Subcutaneous abdominal adipose tissue (tissue), 5 donors: Measurements from ENCODE around the gene NFASC.

ENCODE experiments used
- H3K27ac ChIP-seq: one replicate; pipeline ENCODE4 v1.7.0; 2013; ENCODE audit warnings: low read depth, mild to moderate bottlenecking, inconsistent platforms, low read length, moderate library complexity
- H3K27me3 ChIP-seq, 5 donors: one replicate each; pipeline ENCODE4 v1.7.0; 2013; ENCODE audit warnings: low read length in 5 of 5, inconsistent platforms in 1 of 5; ENCODE audit not compliant: control insufficient read depth in 5 of 5, insufficient read depth in 4 of 5
- H3K36me3 ChIP-seq, 5 donors: one replicate each; pipeline ENCODE4 v1.7.0; 2013; ENCODE audit warnings: low read length in 5 of 5; ENCODE audit not compliant: control insufficient read depth in 5 of 5, insufficient read depth in 5 of 5
- H3K4me1 ChIP-seq, 5 donors: one replicate each; pipeline ENCODE4 v1.7.0; 2013; ENCODE audit warnings: low read length in 5 of 5, mild to moderate bottlenecking in 3 of 5, moderate library complexity in 1 of 5; ENCODE audit not compliant: control insufficient read depth in 5 of 5, insufficient read depth in 5 of 5
- H3K4me3 ChIP-seq, 5 donors: one replicate each; pipeline ENCODE4 v1.7.0; 2013; ENCODE audit warnings: low read length in 5 of 5, low read depth in 1 of 5
- H3K9ac ChIP-seq, 5 donors: one replicate each; pipeline ENCODE4 v1.7.0; 2013; ENCODE audit warnings: low read length in 5 of 5, mild to moderate bottlenecking in 4 of 5, moderate library complexity in 3 of 5
- H3K9me3 ChIP-seq, 5 donors: one replicate each; pipeline ENCODE4 v1.7.0; 2013; ENCODE audit warnings: low read length in 5 of 5; ENCODE audit not compliant: control insufficient read depth in 5 of 5
- donor health status: healthy.
- donor health status: healthy.
- donor health status: healthy.
- donor health status: healthy.
- donor health status: healthy.

NFASC gene

DNA sequence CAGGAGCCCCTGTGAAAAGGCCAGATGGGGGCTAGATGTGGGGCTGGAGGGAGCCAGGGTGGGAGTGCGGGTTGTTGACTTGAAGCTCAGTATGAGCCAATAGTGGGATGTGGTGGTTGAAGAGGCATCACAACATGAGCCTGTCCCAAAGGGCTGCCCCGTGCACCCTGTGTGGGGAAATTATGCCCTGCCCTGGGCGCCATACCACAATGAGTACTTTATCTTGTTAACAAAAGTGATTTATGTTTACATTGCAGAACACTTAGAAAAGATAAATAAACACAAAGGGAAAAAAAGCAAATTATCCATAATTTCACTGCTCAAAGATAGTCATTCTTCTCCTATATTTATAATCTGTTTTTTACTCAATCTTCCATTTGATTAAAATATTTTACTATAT, 1.6 kb upstream of the NFASC start:
- H3K9ac ChIP-seq, result no peak overlapping the region
- no peak overlapping the region for H3K4me3 ChIP-seq
- H3K4me1 ChIP-seq, result peaks cover 0 to 11% (median 0%) of the 10 kb centered on the region in 5 donors
- no peak overlapping the region for H3K27ac ChIP-seq
- H3K9me3 ChIP-seq, result no peaks in the 10 kb centered on the region
- peaks cover 0 to 5% (median 2%) of the 10 kb centered on the region in 5 donors for H3K27me3 ChIP-seq
- H3K36me3 ChIP-seq, result no peaks in the 10 kb centered on the region

DNA sequence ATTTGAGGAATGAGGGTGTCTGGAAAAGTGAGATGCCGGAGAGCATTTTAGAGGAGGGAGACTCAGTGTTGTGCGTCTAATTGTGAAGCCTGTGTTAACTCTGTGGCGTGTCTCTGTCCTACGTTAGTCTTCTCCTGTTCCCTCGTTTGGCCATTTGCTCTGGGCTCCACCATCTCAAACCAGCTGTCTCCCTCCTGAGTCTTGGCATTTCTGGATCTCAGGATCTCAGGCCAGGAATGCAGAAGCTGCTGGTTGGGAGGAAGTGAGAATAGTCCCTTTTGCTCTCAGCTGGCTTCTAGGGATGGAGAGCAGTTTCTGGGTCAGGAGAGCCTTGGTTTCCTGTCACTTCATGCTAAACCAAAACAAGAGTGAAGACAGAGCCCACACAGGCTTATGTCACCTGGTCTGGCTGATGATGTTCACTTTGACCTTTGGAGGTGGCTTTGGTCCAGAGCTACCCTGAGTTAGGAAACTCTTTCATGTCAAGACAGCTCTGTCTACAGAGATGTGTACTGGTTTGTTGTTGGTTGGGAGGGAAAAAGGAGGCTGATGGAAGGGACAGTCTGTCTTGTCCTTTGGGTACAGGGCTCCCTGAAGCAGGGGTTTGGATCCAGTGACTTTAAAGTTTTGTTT, 859 bp downstream of the NFASC start:
- no peak overlapping the region for H3K9ac ChIP-seq

DNA sequence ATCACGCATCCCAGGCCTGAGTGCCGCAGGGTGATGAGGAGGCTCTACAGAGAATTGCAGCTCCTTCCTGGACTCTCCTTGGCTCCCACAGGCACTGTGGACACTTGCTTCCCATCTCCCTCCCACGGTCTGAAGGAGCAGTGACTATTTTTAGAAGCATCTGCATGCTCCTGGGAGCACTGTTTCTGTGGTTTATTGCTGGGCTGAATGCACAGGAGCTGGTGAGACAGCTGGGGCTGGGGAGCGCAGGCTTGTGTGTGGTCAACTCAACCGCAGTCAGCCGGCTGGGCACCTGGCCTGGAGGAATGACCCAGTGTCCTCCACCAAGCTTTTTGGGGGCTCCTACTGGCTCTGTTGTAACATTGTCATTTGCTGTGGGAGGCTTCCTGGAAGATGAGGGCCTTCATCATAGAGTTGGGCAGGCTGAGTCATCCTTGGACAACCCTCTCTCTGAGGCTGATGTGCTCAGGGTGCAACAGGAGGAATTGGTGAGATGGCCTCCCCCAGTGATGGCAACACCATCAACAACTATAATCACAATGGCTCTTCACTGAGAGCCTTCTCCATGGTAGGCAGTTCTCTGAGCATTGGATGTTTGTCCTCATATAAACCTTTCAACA, 1.7 kb downstream of the NFASC start:
- Histone ChIP-seq H3K36me3 (no peaks in the 10 kb centered on the region), H3K9me3 (no peaks in the 10 kb centered on the region), H3K4me1 (peaks cover 0 to 11% (median 0%) of the 10 kb centered on the region in 5 donors), H3K9ac (no peak overlapping the region), H3K27ac (no peak overlapping the region), H3K27me3 (peaks cover 0 to 5% (median 2%) of the 10 kb centered on the region in 5 donors), H3K4me3 (no peak overlapping the region)

More for the DNA sequence above, 859 bp downstream of the NFASC start:
- Histone ChIP-seq H3K27ac (no peak overlapping the region), H3K9me3 (no peaks in the 10 kb centered on the region), H3K27me3 (peaks cover 0 to 5% (median 2%) of the 10 kb centered on the region in 5 donors), H3K4me3 (no peak overlapping the region), H3K36me3 (no peaks in the 10 kb centered on the region), H3K4me1 (peaks cover 0 to 11% (median 0%) of the 10 kb centered on the region in 5 donors)

DNA sequence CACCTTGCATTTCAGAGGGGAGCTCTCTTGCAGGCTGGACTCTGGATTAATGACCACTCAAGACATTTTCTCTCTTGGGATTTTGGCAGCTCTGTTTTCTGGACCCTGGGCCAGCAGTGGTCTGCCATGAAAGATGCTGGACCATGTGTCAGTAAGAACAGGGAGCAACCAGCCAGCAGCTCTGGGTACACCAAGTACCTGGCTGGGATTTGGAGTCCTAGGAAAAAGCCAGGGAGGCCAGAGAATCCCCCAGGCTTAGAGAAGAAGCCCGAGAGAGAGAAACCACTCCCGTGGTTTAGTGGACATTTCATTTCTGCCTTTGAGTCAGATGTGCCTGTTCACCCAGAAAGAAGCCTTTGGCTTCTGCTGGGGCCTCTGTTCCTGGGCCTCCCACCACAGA, 2.5 kb downstream of the NFASC start:
- H3K36me3 ChIP-seq, result no peaks in the 10 kb centered on the region
- H3K4me3 ChIP-seq, result no peak overlapping the region
- peaks cover 0 to 7% (median 0%) of the 10 kb centered on the region in 5 donors for H3K4me1 ChIP-seq
- no peaks in the 10 kb centered on the region for H3K9me3 ChIP-seq
- H3K27me3 ChIP-seq, result peaks cover 0 to 4% (median 2%) of the 10 kb centered on the region in 5 donors
- H3K27ac ChIP-seq, result no peak overlapping the region
- no peak overlapping the region for H3K9ac ChIP-seq

DNA sequence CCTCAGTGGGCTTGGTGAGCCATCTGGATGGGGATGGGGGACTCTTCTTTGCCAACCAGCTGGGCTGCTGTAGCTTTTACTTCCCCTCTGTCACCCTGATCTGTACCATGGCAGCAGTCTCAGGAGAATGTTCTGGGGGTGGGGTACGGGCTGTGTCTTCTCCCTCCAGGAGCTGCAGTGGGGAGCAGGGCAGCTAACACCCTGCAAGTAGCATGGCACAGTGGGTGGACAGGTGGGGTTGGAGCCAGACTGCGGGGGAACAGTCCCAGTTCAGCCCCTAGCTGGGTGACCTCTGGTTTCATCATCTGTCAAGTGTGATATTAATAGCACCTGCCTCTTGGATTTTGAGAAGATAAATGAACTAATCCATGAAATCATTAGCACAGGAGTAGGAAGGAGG, 3.1 kb downstream of the NFASC start:
- Histone ChIP-seq H3K36me3 (no peaks in the 10 kb centered on the region), H3K27me3 (peaks cover 0 to 4% (median 2%) of the 10 kb centered on the region in 5 donors), H3K27ac (no peak overlapping the region), H3K4me3 (no peak overlapping the region), H3K9me3 (no peaks in the 10 kb centered on the region), H3K9ac (no peak overlapping the region), H3K4me1 (peaks cover 0 to 4% (median 3%) of the 10 kb centered on the region in 5 donors)

DNA sequence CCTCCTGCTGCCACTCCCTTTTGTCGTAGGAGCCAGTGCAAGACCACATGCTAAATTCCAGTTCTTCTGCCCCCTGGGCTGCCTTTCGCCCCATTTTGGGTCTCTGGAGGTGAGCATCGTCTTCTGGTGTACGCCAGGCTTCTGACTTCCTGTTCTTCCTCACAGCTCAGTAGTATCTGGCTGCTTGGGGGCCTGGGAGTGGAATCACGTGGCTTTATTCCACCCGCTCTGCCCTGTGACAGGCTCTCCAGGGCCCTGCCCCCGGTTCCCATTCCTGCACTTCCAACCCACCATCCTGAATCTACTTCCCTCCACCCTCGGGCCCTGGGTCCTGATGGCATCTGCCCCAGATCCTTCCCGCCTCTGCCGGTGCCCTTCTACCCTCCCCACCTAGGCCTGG, 3.6 kb downstream of the NFASC start:
- no peaks in the 10 kb centered on the region for H3K36me3 ChIP-seq
- no peak overlapping the region for H3K4me3 ChIP-seq
- H3K27ac ChIP-seq, result no peak overlapping the region
- peaks cover 0 to 9% (median 8%) of the 10 kb centered on the region in 5 donors for H3K4me1 ChIP-seq
- no peaks in the 10 kb centered on the region for H3K9me3 ChIP-seq
- H3K9ac ChIP-seq, result no peak overlapping the region
- H3K27me3 ChIP-seq, result peaks cover 0 to 4% (median 2%) of the 10 kb centered on the region in 5 donors

DNA sequence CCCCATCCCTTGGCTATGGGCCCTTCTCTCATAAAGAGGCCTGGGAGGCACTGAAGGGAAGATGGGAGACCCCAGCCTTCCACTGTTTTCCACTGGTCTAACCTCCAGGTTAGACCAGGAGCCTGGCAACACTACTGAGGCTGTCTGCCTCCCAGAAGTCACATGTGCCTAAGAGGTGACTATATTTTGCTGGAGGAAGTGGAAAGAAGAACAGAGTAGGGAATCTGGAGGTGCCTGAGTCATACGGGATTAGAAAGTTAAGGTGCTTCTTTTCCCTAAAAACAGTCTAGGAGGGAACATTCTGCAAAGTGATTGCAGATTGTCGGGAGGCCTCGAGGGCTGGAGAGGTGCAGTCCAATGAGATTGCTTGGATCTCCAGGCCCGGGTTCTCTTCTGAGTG, 4.6 kb downstream of the NFASC start:
- no peak overlapping the region for H3K4me3 ChIP-seq
- H3K4me1 ChIP-seq, result peaks cover 0 to 12% (median 10%) of the 10 kb centered on the region in 5 donors
- no peaks in the 10 kb centered on the region for H3K36me3 ChIP-seq
- no peak overlapping the region for H3K27ac ChIP-seq
- no peaks in the 10 kb centered on the region for H3K9me3 ChIP-seq
- H3K27me3 ChIP-seq, result peaks cover 0 to 4% (median 2%) of the 10 kb centered on the region in 5 donors
- H3K9ac ChIP-seq, result no peak overlapping the region

DNA sequence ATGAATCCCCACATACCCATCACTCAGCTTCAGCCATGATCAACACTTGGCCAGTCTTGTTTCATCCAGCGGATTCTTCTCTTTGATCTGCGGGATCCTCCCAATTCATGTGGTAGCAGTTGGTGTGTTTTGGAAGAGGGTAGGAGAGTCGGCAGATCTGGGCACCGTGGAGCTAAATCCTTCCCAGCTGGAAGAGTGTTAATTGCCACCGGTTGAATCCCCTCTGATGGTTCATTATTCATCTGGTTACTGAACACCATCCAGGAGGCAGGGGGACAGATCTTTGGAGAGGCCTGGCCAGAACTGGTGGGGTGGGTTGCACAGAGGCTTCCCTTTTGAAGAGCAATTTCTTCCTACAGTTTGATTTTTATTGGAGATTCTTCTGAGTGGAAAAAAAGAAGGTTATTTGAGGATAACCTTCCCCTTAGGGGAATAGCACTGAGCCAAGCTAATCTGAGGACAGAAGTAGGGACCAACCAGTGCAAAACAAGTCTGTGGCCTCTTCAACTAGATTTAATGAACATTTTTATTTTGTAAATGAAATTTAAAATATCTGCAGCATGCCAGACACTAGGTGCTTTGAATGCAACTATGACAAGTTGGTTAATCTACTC, 8.1 kb downstream of the NFASC start:
- no peak overlapping the region for H3K27ac ChIP-seq
- H3K9me3 ChIP-seq, result no peaks in the 10 kb centered on the region
- H3K4me1 ChIP-seq, result peaks cover 0 to 12% (median 9%) of the 10 kb centered on the region in 5 donors
- H3K9ac ChIP-seq, result no peak overlapping the region
- no peaks in the 10 kb centered on the region for H3K36me3 ChIP-seq
- peaks cover 0 to 4% (median 2%) of the 10 kb centered on the region in 5 donors for H3K27me3 ChIP-seq
- no peak overlapping the region for H3K4me3 ChIP-seq

DNA sequence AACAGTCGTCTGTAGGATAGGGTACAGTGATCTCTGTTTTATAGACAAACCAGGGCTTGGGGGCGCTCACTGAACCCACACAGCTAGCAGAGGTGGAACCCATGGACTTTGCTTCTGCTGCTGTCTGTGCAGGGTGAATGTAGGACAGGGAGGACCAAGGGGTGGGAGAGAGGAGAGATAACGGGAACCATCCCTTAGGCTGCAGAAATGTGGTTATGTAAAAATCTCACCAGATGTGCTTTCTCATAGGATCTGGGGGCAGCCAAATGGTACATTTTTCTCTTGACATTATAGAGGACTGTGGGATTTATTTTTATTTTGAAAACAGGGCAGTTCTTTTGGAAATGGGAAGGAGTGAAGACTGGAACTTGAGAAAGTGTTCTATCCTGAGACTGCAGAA, 8.7 kb downstream of the NFASC start:
- Histone ChIP-seq H3K9me3 (no peaks in the 10 kb centered on the region), H3K27me3 (no peaks in the 10 kb centered on the region), H3K4me1 (peaks cover 0 to 12% (median 7%) of the 10 kb centered on the region in 5 donors), H3K27ac (no peak overlapping the region), H3K4me3 (no peak overlapping the region), H3K9ac (no peak overlapping the region), H3K36me3 (no peaks in the 10 kb centered on the region)

DNA sequence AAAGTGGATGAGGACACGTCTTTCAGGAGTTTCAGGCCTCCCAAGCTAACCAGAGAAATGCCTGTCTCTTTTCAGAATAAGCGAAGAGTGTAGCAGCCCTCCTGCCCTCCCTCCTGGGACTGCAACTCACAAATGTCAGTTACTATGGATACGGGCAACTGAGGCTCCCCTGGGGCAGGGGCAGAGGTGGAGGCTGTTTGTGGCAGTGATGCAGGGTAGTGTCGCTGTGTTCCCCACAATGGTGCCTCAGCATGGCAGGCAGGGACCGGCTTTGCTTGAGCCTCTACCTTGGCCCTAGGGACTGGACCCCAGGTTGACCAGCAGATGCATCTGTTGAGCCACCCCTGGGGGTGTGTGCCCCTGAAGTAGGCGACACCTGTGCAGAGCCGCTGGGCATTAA, 10.2 kb downstream of the NFASC start:
- Histone ChIP-seq H3K27ac (no peak overlapping the region), H3K36me3 (no peaks in the 10 kb centered on the region), H3K4me3 (no peak overlapping the region), H3K4me1 (peaks cover 0 to 22% (median 16%) of the 10 kb centered on the region in 5 donors), H3K27me3 (no peaks in the 10 kb centered on the region), H3K9me3 (no peaks in the 10 kb centered on the region), H3K9ac (no peak overlapping the region)
